ENCODE measurements around the gene WNK2.

WNK2 gene

GRCh38 chr9:93161786-93162562, 22.0 kb upstream of the WNK2 start:
- DNase-seq, result no peak

GRCh38 chr9:93164085-93164484, 19.9 kb upstream of the WNK2 start:
- no peak for DNase-seq

- DNase-seq, result no peak
Measured at GRCh38 chr9:93166699-93167098, 17.2 kb upstream of the WNK2 start.

- no peak for DNase-seq
Measured at GRCh38 chr9:93167185-93167584, 16.8 kb upstream of the WNK2 start.

GRCh38 chr9:93167838-93168237, 16.1 kb upstream of the WNK2 start:
- no peak for DNase-seq

- DNase-seq, result no peak
Measured at GRCh38 chr9:93168581-93168980, 15.4 kb upstream of the WNK2 start.

- DNase-seq, result no peak
Measured at GRCh38 chr9:93169444-93169843, 14.5 kb upstream of the WNK2 start.

- no peak for DNase-seq
Measured at GRCh38 chr9:93170571-93170970, 13.4 kb upstream of the WNK2 start.

GRCh38 chr9:93171261-93171990, 12.5 kb upstream of the WNK2 start:
- no peak for DNase-seq

GRCh38 chr9:93172666-93173364, 11.1 kb upstream of the WNK2 start:
- no peak for DNase-seq

- no peak for DNase-seq
Measured at GRCh38 chr9:93173365-93174051, 10.4 kb upstream of the WNK2 start.

- DNase-seq, result no peak
Measured at GRCh38 chr9:93174976-93175375, 9.0 kb upstream of the WNK2 start.

- DNase-seq, result no peak
Measured at GRCh38 chr9:93177676-93178075, 6.3 kb upstream of the WNK2 start.

- DNase-seq, result no peak
Measured at GRCh38 chr9:93178851-93179786, 4.8 kb upstream of the WNK2 start.

- DNase-seq, result no peak
Measured at GRCh38 chr9:93180938-93181337, 3.0 kb upstream of the WNK2 start.

GRCh38 chr9:93181672-93182435, 2.1 kb upstream of the WNK2 start:
- DNase-seq, result no peak

- DNase-seq, result no peak
Measured at GRCh38 chr9:93182572-93182971, 1.4 kb upstream of the WNK2 start.

- no peak for DNase-seq
Measured at GRCh38 chr9:93183131-93183662, 742 bp upstream of the WNK2 start.

GRCh38 chr9:93184432-93185265, 710 bp downstream of the WNK2 start:
- no peak for DNase-seq
